ENCODE data around the gene OSM.

OSM gene

DNA sequence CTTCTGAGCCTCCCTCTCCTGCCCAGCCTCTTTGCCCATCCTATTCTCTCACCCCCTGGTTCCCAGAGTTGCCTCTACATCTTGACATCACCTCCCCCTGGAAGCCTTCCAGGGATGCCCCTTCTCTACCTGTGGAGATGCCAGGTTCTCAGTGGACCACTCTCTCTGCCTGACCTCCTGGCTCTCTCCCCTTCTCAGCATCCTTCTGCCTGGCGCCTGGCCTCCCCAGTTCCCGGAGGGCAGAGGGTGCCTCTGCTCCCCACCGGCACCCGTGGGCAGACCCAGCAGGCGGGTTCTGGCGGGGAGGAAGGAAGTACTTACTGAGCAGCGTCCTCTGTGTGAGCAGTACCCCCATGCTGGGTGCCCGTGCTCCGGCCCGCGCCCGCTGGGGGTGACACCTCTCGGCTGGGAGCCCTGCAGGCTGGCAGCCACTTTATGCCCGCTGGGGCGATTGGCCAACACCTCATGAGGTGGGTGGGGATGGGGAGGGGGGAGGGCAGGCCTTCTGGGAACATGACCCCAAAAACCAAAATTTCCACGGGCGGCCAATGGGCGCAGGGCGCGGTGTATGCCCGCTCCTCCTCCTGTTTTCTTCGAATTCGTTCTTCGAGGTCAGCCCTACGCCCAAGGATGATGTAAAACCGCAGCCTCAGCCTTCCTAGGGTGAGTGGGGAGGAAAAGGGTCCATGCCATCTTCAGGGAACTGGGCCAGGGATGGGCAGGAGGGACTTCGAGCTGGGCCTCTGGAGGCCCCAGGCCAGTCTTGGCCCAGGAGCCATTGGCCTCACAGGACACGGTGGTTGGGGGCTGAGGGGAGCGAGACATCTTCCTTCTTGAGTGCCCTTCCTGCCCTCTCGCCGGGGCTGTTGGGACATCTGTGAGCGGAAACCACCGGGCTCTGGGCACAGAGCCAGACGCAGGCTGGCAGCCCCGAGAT, at the start of gene OSM:
Gene OSM, minus strand, starts transcription at position 407 of the 937 bp plus-strand sequence. Its CDS starts 52 bp downstream, at position 355.
- TF ChIP-seq, protein P1, sequence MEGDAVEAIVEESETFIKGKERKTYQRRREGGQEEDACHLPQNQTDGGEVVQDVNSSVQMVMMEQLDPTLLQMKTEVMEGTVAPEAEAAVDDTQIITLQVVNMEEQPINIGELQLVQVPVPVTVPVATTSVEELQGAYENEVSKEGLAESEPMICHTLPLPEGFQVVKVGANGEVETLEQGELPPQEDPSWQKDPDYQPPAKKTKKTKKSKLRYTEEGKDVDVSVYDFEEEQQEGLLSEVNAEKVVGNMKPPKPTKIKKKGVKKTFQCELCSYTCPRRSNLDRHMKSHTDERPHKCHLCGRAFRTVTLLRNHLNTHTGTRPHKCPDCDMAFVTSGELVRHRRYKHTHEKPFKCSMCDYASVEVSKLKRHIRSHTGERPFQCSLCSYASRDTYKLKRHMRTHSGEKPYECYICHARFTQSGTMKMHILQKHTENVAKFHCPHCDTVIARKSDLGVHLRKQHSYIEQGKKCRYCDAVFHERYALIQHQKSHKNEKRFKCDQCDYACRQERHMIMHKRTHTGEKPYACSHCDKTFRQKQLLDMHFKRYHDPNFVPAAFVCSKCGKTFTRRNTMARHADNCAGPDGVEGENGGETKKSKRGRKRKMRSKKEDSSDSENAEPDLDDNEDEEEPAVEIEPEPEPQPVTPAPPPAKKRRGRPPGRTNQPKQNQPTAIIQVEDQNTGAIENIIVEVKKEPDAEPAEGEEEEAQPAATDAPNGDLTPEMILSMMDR (IDR thresholded peaks at IDR 0.05) = no peak

DNA sequence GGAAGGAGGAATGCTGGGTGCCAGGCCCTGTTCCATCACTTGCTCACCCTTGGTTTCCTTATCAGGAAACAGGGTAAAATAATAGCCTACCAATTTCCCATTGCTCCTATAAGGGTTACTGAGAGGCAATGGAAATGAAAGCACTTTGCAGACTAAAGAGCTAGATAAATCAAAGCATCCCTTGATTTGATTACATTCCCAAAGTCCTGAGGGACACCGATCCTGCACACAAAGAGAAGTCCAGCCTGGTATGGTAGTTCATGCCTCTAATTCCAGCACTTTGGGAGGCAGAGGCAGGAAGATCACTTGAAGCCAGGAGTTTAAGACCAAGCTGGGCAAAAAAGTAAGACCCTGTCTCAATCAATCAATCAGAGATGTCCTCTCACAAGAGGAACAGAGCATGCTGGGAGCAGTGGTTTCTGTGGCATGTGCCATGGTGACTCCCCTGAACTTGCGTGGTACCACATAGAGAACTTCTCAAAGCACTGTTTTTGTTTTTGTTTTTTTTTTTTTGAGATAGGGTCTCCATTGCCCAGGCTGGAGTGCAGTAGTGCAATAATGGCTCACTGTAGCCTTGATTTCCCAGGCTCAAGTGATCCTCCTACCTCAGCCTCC, 49.4 kb upstream of the OSM start:
- TF ChIP-seq, protein P1 (IDR thresholded peaks at IDR 0.05) = no peak

DNA sequence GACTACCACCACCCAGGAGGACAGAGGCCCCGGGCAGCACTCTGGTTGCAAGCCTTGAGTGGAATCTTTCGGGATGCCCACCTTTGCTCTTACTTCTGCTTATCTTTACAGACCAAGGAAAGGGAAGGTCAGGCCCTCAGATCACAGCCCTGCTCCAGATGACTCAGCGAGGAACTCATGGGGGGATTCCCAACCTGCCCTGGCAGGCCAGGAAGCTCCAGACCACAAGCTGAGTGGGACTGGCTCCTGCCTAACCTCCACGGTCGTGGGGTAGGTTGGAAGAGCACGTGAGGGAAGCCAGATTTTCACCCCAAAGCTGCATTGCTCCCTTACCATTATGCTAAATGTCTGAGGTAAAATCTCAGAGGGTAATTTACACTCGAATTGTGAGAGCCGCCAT, 48.3 kb upstream of the OSM start:
- TF ChIP-seq, protein P1 (IDR thresholded peaks at IDR 0.05) = no peak

DNA sequence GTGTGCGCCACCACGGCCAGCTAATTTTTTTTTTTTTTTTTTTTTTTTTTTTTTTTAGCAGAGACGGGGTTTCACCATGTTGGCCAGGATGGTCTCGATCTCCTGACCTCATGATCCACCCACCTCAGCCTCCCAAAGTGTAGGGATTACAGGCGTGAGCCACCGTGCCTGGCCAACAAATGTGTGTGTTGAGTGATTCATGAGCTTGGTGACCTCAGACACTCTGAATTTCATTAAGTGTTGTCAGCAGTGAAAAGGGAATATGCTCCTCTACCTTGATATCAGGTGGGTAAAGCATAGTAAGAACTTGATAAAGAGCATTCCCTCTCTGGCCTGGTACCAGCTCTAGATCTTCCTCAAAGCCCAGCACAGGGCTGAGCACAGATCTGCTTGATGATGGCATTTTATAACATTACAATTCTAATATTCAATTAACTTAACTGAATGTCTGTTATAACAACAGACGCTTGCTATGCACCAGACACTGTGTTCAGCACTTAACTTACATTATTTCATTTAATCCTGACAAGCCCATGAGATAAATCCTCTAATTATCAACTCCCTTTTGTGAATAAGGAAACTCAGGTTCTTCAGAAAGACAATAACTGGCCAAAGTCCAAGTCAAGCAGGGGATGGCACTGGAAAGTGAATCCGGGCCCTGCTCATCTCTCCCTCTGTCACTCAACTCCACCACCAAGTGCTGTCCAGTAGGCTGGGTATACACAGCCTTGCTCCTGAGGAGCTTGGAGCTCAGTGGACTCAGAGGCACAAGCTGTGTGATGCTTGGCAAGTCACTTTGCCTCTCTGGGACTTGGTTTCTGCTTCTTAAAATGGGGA, 47.1 kb upstream of the OSM start:
- TF ChIP-seq, protein P1 (IDR thresholded peaks at IDR 0.05) = no peak

DNA sequence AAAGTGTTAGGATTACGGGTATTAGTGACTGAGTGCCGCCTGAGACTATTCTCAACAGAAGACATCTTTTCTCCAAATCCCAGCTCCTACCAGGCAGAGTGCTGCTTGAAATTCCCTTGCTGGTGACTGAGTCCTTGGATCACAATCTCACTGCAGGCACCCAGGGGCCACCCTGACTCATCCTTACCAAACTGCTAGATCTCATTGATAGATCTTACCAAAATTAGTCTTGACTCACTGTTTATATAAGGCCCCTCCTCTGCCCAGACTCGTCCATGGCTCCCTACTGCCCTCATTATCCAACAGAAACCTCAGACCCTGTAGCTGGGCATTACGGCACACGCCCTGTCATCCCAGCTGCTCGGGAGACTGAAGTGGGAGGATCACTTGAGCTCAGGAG, 45.4 kb upstream of the OSM start:
- TF ChIP-seq, protein P1 (IDR thresholded peaks at IDR 0.05) = no peak

DNA sequence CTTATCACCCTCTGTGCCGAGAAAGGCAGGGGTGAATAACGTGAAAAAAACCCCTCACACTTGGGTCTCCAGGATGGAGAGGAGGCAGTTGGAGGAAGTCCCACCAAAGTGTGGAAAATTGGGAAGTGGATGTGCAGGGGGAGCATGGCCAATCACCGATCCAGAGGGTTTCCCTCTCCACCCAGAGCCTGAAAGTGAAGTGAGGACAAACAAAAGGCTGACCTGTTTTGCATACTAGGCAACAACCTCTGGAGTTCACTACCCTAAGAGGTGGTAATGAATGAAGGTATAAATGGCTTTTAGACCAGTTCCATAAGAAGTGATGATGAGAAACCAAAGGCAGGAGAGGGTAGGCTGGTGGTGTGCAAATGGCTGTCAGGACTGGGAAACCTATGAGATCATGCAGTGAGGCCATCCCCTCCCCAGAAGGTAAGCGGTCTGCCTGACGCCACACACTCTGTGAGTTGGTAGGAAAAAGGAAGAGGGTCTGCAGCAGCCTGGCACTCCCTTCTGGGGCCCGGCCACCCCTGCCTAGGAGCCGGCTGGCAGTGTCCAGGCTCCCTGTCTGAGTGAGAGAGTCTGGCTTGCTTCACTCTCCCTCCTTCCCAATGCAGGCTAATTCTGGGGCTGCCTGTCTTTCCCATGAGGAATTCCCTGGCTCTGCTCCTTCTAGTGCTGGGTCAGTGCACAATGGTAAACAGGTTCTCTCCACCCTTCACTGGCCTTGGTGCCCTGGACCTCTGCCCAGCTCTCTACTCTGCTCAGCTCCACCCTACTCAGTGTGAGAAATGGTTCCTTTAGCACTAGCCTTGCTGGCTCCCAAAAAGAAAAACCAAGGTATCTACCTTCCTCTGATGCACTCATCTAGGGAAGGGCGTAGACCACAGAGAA, 44.5 kb upstream of the OSM start:
- TF ChIP-seq, protein P1 (IDR thresholded peaks at IDR 0.05) = no peak
